Esophagus (tissue), 2 donors: ENCODE measurements around the gene UBE2QL1. TPM values are rescaled to one million over a fixed set of nuclear protein-coding genes. Genes with fewer than 3 reads are reported as not detected.

Experiments
- H3K27ac ChIP-seq, 2 donors: one replicate each; pipeline ENCODE4 v1.5.1; 2013; ENCODE audit warnings: low read depth in 2 of 2, mild to moderate bottlenecking in 2 of 2, inconsistent platforms in 1 of 2, low read length in 1 of 2, moderate library complexity in 1 of 2
- H3K27me3 ChIP-seq, 2 donors: one replicate each; pipeline ENCODE4 v1.6.1; 2013; ENCODE audit warnings: low read length in 2 of 2, control low read depth in 1 of 2, mild to moderate bottlenecking in 1 of 2; ENCODE audit not compliant: insufficient read depth in 2 of 2, control insufficient read depth in 1 of 2
- H3K36me3 ChIP-seq, 2 donors: one replicate each; pipeline ENCODE4 v1.6.1; 2013; ENCODE audit warnings: low read length in 1 of 2; ENCODE audit not compliant: control insufficient read depth in 2 of 2, insufficient read depth in 2 of 2
- H3K4me1 ChIP-seq, 2 donors: one replicate each; pipeline ENCODE4 v1.6.1; 2013; ENCODE audit warnings: low read length in 1 of 2; ENCODE audit not compliant: control insufficient read depth in 2 of 2, insufficient read depth in 2 of 2
- H3K4me3 ChIP-seq, 2 donors: one replicate each; pipeline ENCODE4 v1.5.1; 2013; ENCODE audit warnings: low read length in 2 of 2, mild to moderate bottlenecking in 2 of 2, low read depth in 1 of 2, moderate library complexity in 1 of 2
- H3K9me3 ChIP-seq, 2 donors: one replicate each; pipeline ENCODE4 v1.6.1; 2013; ENCODE audit warnings: mild to moderate bottlenecking in 2 of 2, low read depth in 1 of 2, low read length in 1 of 2, moderate library complexity in 1 of 2; ENCODE audit not compliant: control insufficient read depth in 2 of 2, insufficient read depth in 1 of 2
- WGBS, 2 donors: extraction: QIAGEN DNeasy Blood & Tissue Kit; methylation state at CpG; one replicate each; pipeline ENCODE4 v1.1.7; 2013; 5-methylcytosine and 5-hydroxymethylcytosine counted together
- polyA plus RNA-seq, 2 donors: library from polyadenylated mRNA; stranded (reverse); fragments of 200-250 nt; gene quantifications; one replicate each; pipeline ENCODE4 v1.2.3, GENCODE V29; 2013
- donor health status: healthy with polysubstance abuse.
- donor health status: Bipolar disorder and iron deficiency.

Gene UBE2QL1
- polyA plus RNA-seq, 2 donors: 0.16 to 0.53 TPM

- Histone ChIP-seq H3K4me3 (no peak overlapping the region), H3K36me3 (no peaks in the 10 kb centered on the region), H3K27me3 (no peaks in the 10 kb centered on the region), H3K27ac (no peak overlapping the region), H3K4me1 (no peaks in the 10 kb centered on the region), H3K9me3 (no peaks in the 10 kb centered on the region)
- 82 to 94% methylated on average over 4 of the region's 4 CpGs for WGBS, 2 donors
These were observed 22.0 kb downstream of the UBE2QL1 start for GRCh38 chr5:6470672-6471071.

- Histone ChIP-seq H3K4me3 (no peak overlapping the region), H3K27me3 (no peaks in the 10 kb centered on the region), H3K9me3 (no peaks in the 10 kb centered on the region), H3K4me1 (no peaks in the 10 kb centered on the region), H3K27ac (no peak overlapping the region), H3K36me3 (no peaks in the 10 kb centered on the region)
- 94 to 96% methylated on average over 1 of the region's 1 CpG for WGBS, 2 donors
These were observed 22.6 kb downstream of the UBE2QL1 start for GRCh38 chr5:6471252-6471651.

DNA sequence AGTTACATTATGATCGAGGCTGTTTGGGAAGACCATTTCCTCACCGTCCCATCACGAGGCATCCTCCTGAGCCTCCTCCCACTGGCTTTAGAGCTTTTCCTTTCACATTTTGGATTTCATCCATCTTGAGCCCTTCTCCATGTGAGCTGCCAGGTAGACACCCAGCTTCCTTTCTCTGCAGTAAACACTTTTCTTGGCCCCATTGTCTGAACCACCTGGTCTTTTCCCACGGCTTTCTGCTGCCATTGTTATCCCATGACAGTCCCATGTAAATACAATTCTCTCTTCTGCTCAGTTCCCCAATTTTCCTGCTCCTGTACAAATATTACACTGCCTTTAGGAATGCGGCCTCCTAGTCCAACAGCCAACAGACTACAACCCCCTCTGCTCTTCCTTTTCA is 24.1 kb downstream of the UBE2QL1 start:
- H3K36me3 ChIP-seq: no peaks in the 10 kb centered on the region
- H3K27me3 ChIP-seq: no peaks in the 10 kb centered on the region
- H3K4me3 ChIP-seq: no peak overlapping the region
- H3K9me3 ChIP-seq: no peaks in the 10 kb centered on the region
- H3K27ac ChIP-seq: no peak overlapping the region
- H3K4me1 ChIP-seq: no peaks in the 10 kb centered on the region
- 68 to 74% methylated on average over 5 of the region's 5 CpGs for WGBS, 2 donors

DNA sequence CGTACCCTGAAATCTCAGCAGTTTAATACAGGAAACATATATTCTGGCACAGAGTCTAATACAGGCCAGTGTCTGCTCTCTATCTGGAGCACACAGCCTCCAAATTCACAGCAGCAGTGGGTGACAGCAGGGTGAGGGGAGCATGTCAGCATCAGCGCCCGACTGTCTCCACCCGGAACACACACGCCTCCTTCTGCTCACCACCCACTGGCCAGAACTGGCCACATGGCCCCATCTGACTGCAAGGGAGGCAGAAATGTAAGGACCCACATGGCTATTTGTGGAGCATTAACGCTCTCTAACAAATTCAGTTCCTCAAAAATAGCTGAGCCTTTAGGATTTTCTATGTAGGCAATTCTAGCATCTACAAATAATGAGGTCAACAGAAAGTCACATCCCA is 24.6 kb downstream of the UBE2QL1 start:
- Histone ChIP-seq H3K27ac (no peak overlapping the region), H3K27me3 (no peaks in the 10 kb centered on the region), H3K36me3 (no peaks in the 10 kb centered on the region), H3K9me3 (no peaks in the 10 kb centered on the region), H3K4me1 (no peaks in the 10 kb centered on the region), H3K4me3 (no peak overlapping the region)
- WGBS, 2 donors: 79 to 81% methylated on average over 6 of the region's 6 CpGs

DNA sequence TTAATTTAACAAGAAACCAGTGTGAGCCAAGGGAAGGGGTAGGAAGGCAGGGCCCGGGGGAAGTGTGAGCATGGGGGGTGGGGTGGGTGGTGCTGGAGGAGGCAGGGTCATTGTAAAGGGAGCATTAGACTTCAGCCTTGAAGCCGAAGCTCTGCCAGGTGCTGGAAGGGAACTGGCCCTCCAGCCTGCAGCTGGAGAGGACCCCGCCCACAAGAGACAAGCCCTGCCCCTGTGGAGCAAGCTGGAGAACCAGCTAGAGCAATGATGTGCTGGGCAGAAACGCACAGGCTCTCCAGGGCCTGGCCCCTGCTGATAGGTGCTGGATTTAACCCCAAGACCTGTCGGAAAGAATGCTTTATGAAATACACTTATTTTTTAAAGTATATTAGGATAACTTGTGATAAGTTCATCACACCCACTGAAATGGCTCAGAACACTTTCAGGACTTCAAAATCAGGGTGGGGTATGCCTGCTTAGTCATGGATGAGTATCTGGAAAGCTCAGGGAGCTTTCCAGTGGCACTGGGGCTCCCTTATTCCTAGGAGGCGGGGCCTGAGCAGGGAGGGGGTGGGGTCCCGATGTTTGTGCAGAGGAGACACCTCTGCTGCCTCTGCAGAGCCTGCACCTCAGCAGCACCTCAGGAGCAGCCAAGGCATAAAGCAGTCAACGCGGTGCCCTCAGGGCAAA is 27.1 kb downstream of the UBE2QL1 start:
- H3K27me3 ChIP-seq: no peaks in the 10 kb centered on the region
- no peak overlapping the region for H3K4me3 ChIP-seq
- H3K36me3 ChIP-seq: no peaks in the 10 kb centered on the region
- WGBS, 2 donors: 49 to 56% methylated on average over 9 of the region's 9 CpGs
- H3K9me3 ChIP-seq: no peaks in the 10 kb centered on the region
- no peaks in the 10 kb centered on the region for H3K4me1 ChIP-seq
- no peak overlapping the region for H3K27ac ChIP-seq

GRCh38 chr5:6476313-6476661 is 27.6 kb downstream of the UBE2QL1 start:
- Histone ChIP-seq H3K9me3 (no peaks in the 10 kb centered on the region), H3K36me3 (no peaks in the 10 kb centered on the region)
- 77 to 80% methylated on average over 6 of the region's 6 CpGs for WGBS, 2 donors

DNA sequence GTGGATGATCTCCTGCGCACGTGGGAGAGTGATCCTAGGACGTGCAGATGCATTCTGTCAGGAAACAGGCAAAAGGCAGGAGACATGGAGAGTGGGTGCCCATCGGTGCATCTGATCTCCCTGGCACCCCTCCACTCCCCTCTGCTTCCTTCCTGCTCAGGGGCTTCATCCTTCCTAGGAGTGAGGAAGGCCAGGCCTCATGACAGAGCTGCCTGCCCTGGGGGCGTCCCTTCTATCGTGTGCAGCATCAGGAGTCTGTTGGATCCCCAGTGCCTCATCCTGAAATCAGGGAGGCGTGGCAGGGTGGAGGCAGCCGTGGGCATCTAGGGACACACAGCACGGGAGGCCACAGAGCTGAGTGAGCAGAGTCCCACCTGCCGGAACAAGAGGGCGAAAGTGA is 30.1 kb downstream of the UBE2QL1 start:
- Histone ChIP-seq H3K4me1 (no peaks in the 10 kb centered on the region), H3K27me3 (no peaks in the 10 kb centered on the region), H3K36me3 (no peaks in the 10 kb centered on the region), H3K9me3 (no peaks in the 10 kb centered on the region), H3K27ac (no peak overlapping the region), H3K4me3 (no peak overlapping the region)
- 85% methylated on average over 11 of the region's 11 CpGs for WGBS, 2 donors

More at GRCh38 chr5:6476313-6476661, 27.6 kb downstream of the UBE2QL1 start:
- H3K4me3 ChIP-seq: no peak overlapping the region
- no peaks in the 10 kb centered on the region for H3K4me1 ChIP-seq
- no peaks in the 10 kb centered on the region for H3K27me3 ChIP-seq
- H3K27ac ChIP-seq: no peak overlapping the region

GRCh38 chr5:6480133-6481051 is 31.7 kb downstream of the UBE2QL1 start:
- no peaks in the 10 kb centered on the region for H3K4me1 ChIP-seq
- H3K27me3 ChIP-seq: no peaks in the 10 kb centered on the region
- 81 to 82% methylated on average over 15 of the region's 15 CpGs for WGBS, 2 donors
- H3K36me3 ChIP-seq: no peaks in the 10 kb centered on the region
- H3K27ac ChIP-seq: no peak overlapping the region
- no peak overlapping the region for H3K4me3 ChIP-seq
- H3K9me3 ChIP-seq: peaks cover 0 to 2% of the 10 kb centered on the region in 2 donors

DNA sequence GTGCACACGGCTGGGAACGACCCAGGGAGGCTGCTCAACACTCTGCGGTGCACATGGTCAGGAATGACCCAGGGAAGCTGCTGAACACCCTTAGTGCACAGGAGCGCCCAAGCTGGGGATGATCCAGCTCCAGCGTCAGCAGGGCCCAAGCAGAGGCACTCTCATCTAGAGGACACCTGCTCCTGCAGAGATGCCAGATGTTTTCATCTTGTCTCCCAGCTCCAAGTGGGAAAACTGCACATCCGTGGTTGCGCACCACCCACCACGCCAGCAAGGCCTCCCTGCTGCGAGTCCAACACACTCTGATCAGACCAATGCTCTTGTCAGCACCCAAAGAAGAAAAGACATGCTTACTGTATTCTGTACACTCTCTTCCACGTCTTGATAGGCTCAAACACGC is 34.1 kb downstream of the UBE2QL1 start:
- no peaks in the 10 kb centered on the region for H3K27me3 ChIP-seq
- no peaks in the 10 kb centered on the region for H3K4me1 ChIP-seq
- H3K9me3 ChIP-seq: peaks cover 0 to 2% of the 10 kb centered on the region in 2 donors
- H3K27ac ChIP-seq: no peak overlapping the region
- H3K36me3 ChIP-seq: no peaks in the 10 kb centered on the region
- 89 to 92% methylated on average over 11 of the region's 11 CpGs for WGBS, 2 donors
- H3K4me3 ChIP-seq: no peak overlapping the region
